Left lung (tissue), 10 donors: ENCODE data around the gene PLA2G4A. TPM values are rescaled to one million over a fixed set of nuclear protein-coding genes. Genes with fewer than 3 reads are reported as not detected.

ENCODE experiments used
- ATAC-seq: fragments of 200-7000 bp; cut with Tn5 transposase; one replicate; pipeline ENCODE4 v1.9.1; 2020; ENCODE audit warnings: moderate library complexity
- DNase-seq, 4 donors: peaks; one replicate each; pipeline ENCODE4 v3.0.0-alpha.2; 2013 to 2020
- H3K27ac ChIP-seq, 2 donors: fragments of 200-600 bp; sonication (generic) in 1 of 2; one replicate each; pipeline versions ENCODE4 v1.5.0 to v1.8.0; 2020 to 2021
- H3K27me3 ChIP-seq, 2 donors: fragments of 200-600 bp; sonication (generic) in 1 of 2; one replicate each; pipeline versions ENCODE4 v1.5.0 to v1.8.0; 2020 to 2021
- H3K36me3 ChIP-seq, 2 donors: fragments of 200-600 bp; sonication (generic) in 1 of 2; one replicate each; pipeline versions ENCODE4 v1.5.0 to v1.8.0; 2020 to 2021
- H3K4me1 ChIP-seq, 2 donors: fragments of 200-600 bp; one replicate each; pipeline ENCODE4 v1.8.0; 2021
- H3K4me3 ChIP-seq, 2 donors: fragments of 200-600 bp; sonication (generic) in 1 of 2; one replicate each; pipeline versions ENCODE4 v1.5.0 to v1.8.0; 2020 to 2021; ENCODE audit warnings: mild to moderate bottlenecking in 1 of 2
- H3K9me3 ChIP-seq, 2 donors: fragments of 200-600 bp; sonication (generic) in 1 of 2; one replicate each; pipeline versions ENCODE4 v1.5.0 to v1.8.0; 2020 to 2021
- CTCF ChIP-seq, 2 donors: fragments of 200-600 bp; sonication (generic) in 1 of 2; IDR thresholded peaks; one replicate each; pipeline versions ENCODE4 v1.5.0 to v1.8.0; 2021; ENCODE audit warnings: antibody characterized with exemption in 2 of 2
- intact Hi-C, 2 donors: fragments of 100-400 bp; cut with DNase I; formaldehyde crosslinking; loops; one replicate each; pipeline versions ENCODE4 v1.11.2 to v1.14.2; 2022
- polyA plus RNA-seq, 6 donors: library from polyadenylated mRNA; unstranded; fragments of 120-200 nt; gene quantifications; one replicate each; pipeline ENCODE4 v1.2.1, GENCODE V29; 2013; ENCODE audit not compliant: insufficient read length in 6 of 6
- total RNA-seq, 2 donors: library from RNA; stranded (reverse); fragmentation: NEBNext Ultra II Directional; extraction: Animal tissue kit (Norgen Biotek cat#: 25700); gene quantifications; one replicate each; pipeline ENCODE4 v1.2.1, GENCODE V29; 2021
- donor health status: DM: no; HTN: yes; CAD: no.
- donor health status: DM: no; HTN: no; CAD: no.

PLA2G4A gene
- total and polyA plus RNA-seq, 8 donors, result 8.2 to 13.9 (median 10.4) TPM

- Histone ChIP-seq H3K4me3 (no peak overlapping the region), H3K36me3 (no peaks in the 10 kb centered on the region), H3K9me3 (no peaks in the 10 kb centered on the region), H3K4me1 (peaks cover 3 to 4% of the 10 kb centered on the region in 2 donors), H3K27ac (no peak overlapping the region), H3K27me3 (no peaks in the 10 kb centered on the region)
- intact Hi-C loops, result loop anchor here in 1 of 2 donors (10.0 kb wide), 1 partner anchor 395 kb away; no protein-coding TSS in a partner anchor
- ATAC-seq (no peak), DNase-seq (no peak)
- no peak for TF ChIP-seq CTCF (IDR thresholded peaks at IDR 0.05)
Measured at GRCh38 chr1:186999506-186999905, 170.8 kb downstream of the PLA2G4A start.

- Histone ChIP-seq H3K36me3 (no peaks in the 10 kb centered on the region), H3K27ac (no peak overlapping the region), H3K9me3 (peaks cover 0 to 2% of the 10 kb centered on the region in 2 donors), H3K27me3 (no peaks in the 10 kb centered on the region), H3K4me1 (peaks cover 0 to 3% of the 10 kb centered on the region in 2 donors), H3K4me3 (no peak overlapping the region)
- DNase-seq (no peak), ATAC-seq (peak; percentile 60)
- intact Hi-C loops, result no loop called here
- no peak for TF ChIP-seq CTCF (IDR thresholded peaks at IDR 0.05)
Measured at GRCh38 chr1:187001198-187001889, 172.6 kb downstream of the PLA2G4A start.

GRCh38 chr1:187003353-187003752 lies 174.6 kb downstream of the PLA2G4A start:
- intact Hi-C loops, result no loop called here
- H3K27ac ChIP-seq, result no peak overlapping the region
- H3K9me3 ChIP-seq, result peaks cover 0 to 16% of the 10 kb centered on the region in 2 donors
- H3K4me3 ChIP-seq, result no peak overlapping the region
- H3K36me3 ChIP-seq, result no peaks in the 10 kb centered on the region
- no peak for DNase-seq
- peaks cover 0 to 3% of the 10 kb centered on the region in 2 donors for H3K4me1 ChIP-seq
- no peak for TF ChIP-seq CTCF (IDR thresholded peaks at IDR 0.05)
- no peaks in the 10 kb centered on the region for H3K27me3 ChIP-seq
- ATAC-seq, result no peak

- Histone ChIP-seq H3K4me3 (no peak overlapping the region), H3K4me1 (no peaks in the 10 kb centered on the region), H3K27ac (no peak overlapping the region), H3K36me3 (no peaks in the 10 kb centered on the region), H3K27me3 (no peaks in the 10 kb centered on the region), H3K9me3 (peaks cover 0 to 20% of the 10 kb centered on the region in 2 donors)
- no peak for ATAC-seq
- intact Hi-C loops, result no loop called here
- no peak for DNase-seq
- no peak for TF ChIP-seq CTCF (IDR thresholded peaks at IDR 0.05)
Measured at GRCh38 chr1:187006896-187007295, 178.1 kb downstream of the PLA2G4A start.

GRCh38 chr1:187009320-187009719 lies 180.6 kb downstream of the PLA2G4A start:
- DNase-seq (no peak), ATAC-seq (no peak)
- TF ChIP-seq CTCF (IDR thresholded peaks at IDR 0.05), result no peak
- Histone ChIP-seq H3K4me1 (no peaks in the 10 kb centered on the region), H3K36me3 (no peaks in the 10 kb centered on the region), H3K4me3 (no peak overlapping the region), H3K27ac (no peak overlapping the region), H3K9me3 (peaks cover 0 to 20% of the 10 kb centered on the region in 2 donors), H3K27me3 (no peaks in the 10 kb centered on the region)
- intact Hi-C loops, result no loop called here
